ENCODE data around the gene CCDC59. TPM values are rescaled to one million over a fixed set of nuclear protein-coding genes. Genes with fewer than 3 reads are reported as not detected.
A peak's percentile ranks its signal among the peaks of the same experiment; 100 is the strongest.
"Not testable (repeated sequence)": the region's sequence is repeated elsewhere in the genome, so short reads cannot be mapped to it uniquely, and the experiment has no call there.

Gene CCDC59
- polyA plus RNA-seq, 2 donors = 35.1 to 40.4 TPM

DNA sequence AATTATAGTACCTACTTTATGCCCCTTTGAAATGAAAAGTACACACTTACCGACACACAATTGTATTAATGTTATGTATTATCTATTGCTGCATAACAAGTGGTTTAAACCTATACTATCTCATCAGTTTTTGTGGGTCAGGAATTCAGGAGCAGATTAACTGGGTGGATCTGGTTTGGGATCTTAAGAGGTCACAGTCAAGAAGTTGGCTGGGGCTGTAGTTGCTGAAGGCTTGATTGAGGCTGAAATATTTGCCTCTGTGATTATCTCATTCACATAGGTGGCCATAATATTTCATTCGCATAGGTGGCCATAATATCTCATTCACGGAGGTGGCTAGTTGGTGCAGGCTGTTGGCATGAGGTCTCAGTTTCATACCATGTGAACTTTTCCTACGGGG is 5.8 kb upstream of the CCDC59 start:
- Histone ChIP-seq H3K4me3 (ENCODE audit: low read depth in 1 of 2, low read length in 2 of 2) (no peak overlapping the region), H3K27ac (ENCODE audit: low read depth in 2 of 2, low read length in 1 of 2) (no peak overlapping the region), H3K36me3 (ENCODE audit: control insufficient read depth in 2 of 2, insufficient read depth in 2 of 2, low read length in 1 of 2) (no peaks in the 10 kb centered on the region), H3K9me3 (ENCODE audit: control insufficient read depth in 2 of 2, insufficient read depth in 1 of 2, low read depth in 1 of 2, low read length in 1 of 2) (no peaks in the 10 kb centered on the region), H3K27me3 (ENCODE audit: control insufficient read depth in 1 of 2, insufficient read depth in 2 of 2, low read length in 2 of 2) (no peaks in the 10 kb centered on the region), H3K4me1 (ENCODE audit: control insufficient read depth in 2 of 2, insufficient read depth in 2 of 2, low read length in 1 of 2) (peaks cover 0 to 2% of the 10 kb centered on the region in 2 donors)
- 78 to 85% methylated on average over 4 of the region's 4 CpGs for WGBS, 2 donors

DNA sequence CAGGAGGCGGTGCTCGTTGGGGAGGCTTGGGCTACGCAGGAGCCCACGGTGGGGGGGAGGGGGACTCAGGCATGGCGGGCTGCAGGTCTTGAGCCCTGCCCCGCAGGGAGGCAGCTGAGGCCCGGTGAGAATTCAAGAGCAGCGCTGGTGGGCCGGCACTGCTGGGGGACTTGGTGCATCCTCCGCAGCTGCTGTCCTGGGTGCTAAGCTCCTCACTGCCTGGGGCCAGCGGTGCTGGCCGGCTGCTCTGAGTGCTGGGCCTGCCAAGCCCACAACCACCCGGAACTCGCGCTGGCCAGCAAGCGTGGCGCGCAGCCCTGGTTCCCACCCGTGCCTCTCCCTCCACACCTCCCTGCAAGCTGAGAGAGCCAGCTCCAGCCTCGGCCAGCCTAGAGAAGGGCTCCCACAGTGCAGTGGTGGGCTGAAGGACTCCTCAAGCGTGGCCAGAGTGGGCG is 3.3 kb upstream of the CCDC59 start:
- Histone ChIP-seq H3K36me3 (ENCODE audit: control insufficient read depth in 2 of 2, insufficient read depth in 2 of 2, low read length in 1 of 2) (peaks cover 0 to 2% of the 10 kb centered on the region in 2 donors), H3K27ac (ENCODE audit: low read depth in 2 of 2, low read length in 1 of 2) (no peak overlapping the region), H3K9me3 (ENCODE audit: control insufficient read depth in 2 of 2, insufficient read depth in 1 of 2, low read depth in 1 of 2, low read length in 1 of 2) (no peaks in the 10 kb centered on the region), H3K4me1 (ENCODE audit: control insufficient read depth in 2 of 2, insufficient read depth in 2 of 2, low read length in 1 of 2) (peaks cover 0 to 4% of the 10 kb centered on the region in 2 donors), H3K27me3 (ENCODE audit: control insufficient read depth in 1 of 2, insufficient read depth in 2 of 2, low read length in 2 of 2) (no peaks in the 10 kb centered on the region), H3K4me3 (ENCODE audit: low read depth in 1 of 2, low read length in 2 of 2) (no peak overlapping the region)
- 90 to 91% methylated on average over 22 of the region's 22 CpGs for WGBS, 2 donors

DNA sequence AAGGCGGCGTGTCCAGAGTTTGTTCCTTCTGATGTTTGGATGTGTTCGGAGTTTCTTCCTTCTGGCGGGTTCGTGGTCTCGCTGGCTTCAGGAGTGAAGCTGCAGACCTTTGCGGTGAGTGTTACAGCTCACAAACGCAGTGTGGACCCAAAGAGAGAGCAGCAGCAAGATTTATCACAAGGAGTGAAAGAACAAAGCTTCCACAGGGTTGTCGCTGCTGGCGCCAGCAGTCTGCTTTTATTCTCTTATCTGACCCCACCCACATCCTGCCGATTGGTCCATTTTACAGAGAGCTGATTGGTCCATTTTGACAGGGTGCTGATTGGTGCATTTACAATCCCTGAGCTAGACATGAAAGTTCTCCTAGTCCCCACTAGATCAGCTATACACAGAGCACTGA is 2.6 kb upstream of the CCDC59 start:
- not testable (repeated sequence) for H3K36me3 ChIP-seq (ENCODE audit: control insufficient read depth in 2 of 2, insufficient read depth in 2 of 2, low read length in 1 of 2); H3K4me1 ChIP-seq (ENCODE audit: control insufficient read depth in 2 of 2, insufficient read depth in 2 of 2, low read length in 1 of 2); H3K9me3 ChIP-seq (ENCODE audit: control insufficient read depth in 2 of 2, insufficient read depth in 1 of 2, low read depth in 1 of 2, low read length in 1 of 2); H3K27me3 ChIP-seq (ENCODE audit: control insufficient read depth in 1 of 2, insufficient read depth in 2 of 2, low read length in 2 of 2); H3K27ac ChIP-seq (ENCODE audit: low read depth in 2 of 2, low read length in 1 of 2); H3K4me3 ChIP-seq (ENCODE audit: low read depth in 1 of 2, low read length in 2 of 2)
- 97% methylated on average over 11 of the region's 11 CpGs for WGBS, 2 donors

DNA sequence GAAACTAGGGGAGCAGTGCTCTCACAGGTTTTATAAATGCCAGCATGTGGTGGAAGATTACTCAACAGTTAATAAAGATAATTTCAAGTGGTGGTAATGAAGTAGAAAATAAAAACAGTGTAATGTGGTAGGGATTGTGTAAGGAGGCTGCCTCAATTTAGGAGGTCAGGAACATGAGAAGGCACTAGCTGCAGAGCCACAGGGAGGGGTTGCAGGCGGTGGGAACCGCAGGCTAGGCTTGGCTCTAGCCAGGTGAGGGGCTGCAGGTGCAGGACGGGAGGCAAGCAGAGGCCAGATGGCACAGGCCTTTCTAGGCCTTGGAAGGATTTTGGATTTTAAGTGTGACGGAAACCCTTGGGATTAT is 910 bp upstream of the CCDC59 start:
- peaks cover 0 to 4% of the 10 kb centered on the region in 2 donors for H3K4me1 ChIP-seq (ENCODE audit: control insufficient read depth in 2 of 2, insufficient read depth in 2 of 2, low read length in 1 of 2)
- H3K27me3 ChIP-seq (ENCODE audit: control insufficient read depth in 1 of 2, insufficient read depth in 2 of 2, low read length in 2 of 2) = no peaks in the 10 kb centered on the region
- peak overlapping the region; percentile 48 to 100 for H3K4me3 ChIP-seq (ENCODE audit: low read depth in 1 of 2, low read length in 2 of 2)
- WGBS, 2 donors = 9 to 17% methylated on average over 4 of the region's 4 CpGs
- peaks cover 2% of the 10 kb centered on the region in 2 donors for H3K36me3 ChIP-seq (ENCODE audit: control insufficient read depth in 2 of 2, insufficient read depth in 2 of 2, low read length in 1 of 2)
- H3K9me3 ChIP-seq (ENCODE audit: control insufficient read depth in 2 of 2, insufficient read depth in 1 of 2, low read depth in 1 of 2, low read length in 1 of 2) = no peaks in the 10 kb centered on the region
- H3K27ac ChIP-seq (ENCODE audit: low read depth in 2 of 2, low read length in 1 of 2) = peak overlapping the region; percentile 71 to 96

DNA sequence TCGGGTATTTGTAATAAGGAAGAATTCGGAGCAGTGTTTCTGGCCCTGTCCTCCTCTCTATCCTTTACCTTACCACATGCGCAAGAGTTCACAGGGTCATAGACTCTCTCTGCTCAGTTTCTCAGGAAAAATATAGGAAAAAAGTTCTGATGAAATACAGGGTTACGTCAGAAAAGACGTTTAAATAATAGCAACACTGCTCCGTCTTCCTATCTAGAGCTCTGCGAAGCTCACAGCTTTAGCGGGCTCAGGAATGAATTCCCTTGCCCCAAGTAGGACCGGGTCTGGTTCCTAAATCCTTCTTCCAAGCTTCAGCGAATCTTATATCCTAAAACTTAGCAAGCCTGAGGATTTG is 365 bp downstream of the CCDC59 start:
- 1% methylated on average over 10 of the region's 10 CpGs for WGBS, 2 donors
- Histone ChIP-seq H3K4me1 (ENCODE audit: control insufficient read depth in 2 of 2, insufficient read depth in 2 of 2, low read length in 1 of 2) (peaks cover 0 to 4% of the 10 kb centered on the region in 2 donors), H3K9me3 (ENCODE audit: control insufficient read depth in 2 of 2, insufficient read depth in 1 of 2, low read depth in 1 of 2, low read length in 1 of 2) (no peaks in the 10 kb centered on the region), H3K27me3 (ENCODE audit: control insufficient read depth in 1 of 2, insufficient read depth in 2 of 2, low read length in 2 of 2) (no peaks in the 10 kb centered on the region), H3K36me3 (ENCODE audit: control insufficient read depth in 2 of 2, insufficient read depth in 2 of 2, low read length in 1 of 2) (peaks cover 2% of the 10 kb centered on the region in 2 donors), H3K27ac (ENCODE audit: low read depth in 2 of 2, low read length in 1 of 2) (peak overlapping the region; percentile 81 to 99), H3K4me3 (ENCODE audit: low read depth in 1 of 2, low read length in 2 of 2) (peak overlapping the region; percentile 78 to 100)

DNA sequence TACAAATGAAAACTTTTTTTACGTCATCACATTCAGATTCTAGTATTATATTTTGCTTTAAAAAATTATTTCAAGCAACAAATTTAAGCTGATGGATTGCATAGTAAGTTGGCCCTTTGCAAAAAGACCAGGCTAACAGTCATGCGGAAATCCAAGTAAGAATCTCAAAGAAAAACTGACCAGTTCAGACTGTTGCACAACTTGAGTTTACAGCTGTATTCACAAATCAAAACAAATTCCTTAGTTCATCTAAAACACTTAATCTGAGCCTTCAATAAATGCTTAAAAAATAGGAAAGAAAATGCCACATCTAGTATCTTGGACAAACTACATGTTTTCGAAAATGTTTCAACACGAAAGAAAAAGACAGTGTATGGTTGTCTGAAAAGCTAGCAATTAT is 847 bp downstream of the CCDC59 start:
- 41 to 46% methylated on average over 4 of the region's 4 CpGs for WGBS, 2 donors
- peaks cover 2% of the 10 kb centered on the region in 2 donors for H3K36me3 ChIP-seq (ENCODE audit: control insufficient read depth in 2 of 2, insufficient read depth in 2 of 2, low read length in 1 of 2)

DNA sequence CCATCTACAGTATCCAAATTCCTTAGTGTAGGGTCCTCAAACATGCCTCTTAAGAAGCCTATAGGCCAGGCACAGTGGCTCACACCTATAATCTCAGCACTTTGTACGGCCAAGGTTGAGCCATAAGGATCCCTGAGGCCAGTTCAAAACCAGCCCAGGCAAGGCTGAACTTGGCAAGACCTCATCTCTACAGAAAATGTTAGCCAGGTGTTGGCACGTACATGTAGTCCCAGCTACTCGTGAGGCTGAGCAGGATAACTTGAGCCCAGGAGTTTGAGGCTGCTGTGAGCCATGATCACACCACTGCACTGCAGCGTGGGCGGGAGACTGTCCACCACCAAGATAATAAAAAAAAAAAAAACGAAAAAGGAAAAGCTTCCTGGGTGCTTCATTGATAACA is 6.8 kb downstream of the CCDC59 start:
- 72 to 78% methylated on average over 6 of the region's 6 CpGs for WGBS, 2 donors
- Histone ChIP-seq H3K4me1 (ENCODE audit: control insufficient read depth in 2 of 2, insufficient read depth in 2 of 2, low read length in 1 of 2) (no peaks in the 10 kb centered on the region), H3K36me3 (ENCODE audit: control insufficient read depth in 2 of 2, insufficient read depth in 2 of 2, low read length in 1 of 2) (peaks cover 0 to 2% of the 10 kb centered on the region in 2 donors), H3K27ac (ENCODE audit: low read depth in 2 of 2, low read length in 1 of 2) (no peak overlapping the region), H3K27me3 (ENCODE audit: control insufficient read depth in 1 of 2, insufficient read depth in 2 of 2, low read length in 2 of 2) (no peaks in the 10 kb centered on the region), H3K4me3 (ENCODE audit: low read depth in 1 of 2, low read length in 2 of 2) (no peak overlapping the region), H3K9me3 (ENCODE audit: control insufficient read depth in 2 of 2, insufficient read depth in 1 of 2, low read depth in 1 of 2, low read length in 1 of 2) (no peaks in the 10 kb centered on the region)

More for the DNA sequence above, 847 bp downstream of the CCDC59 start:
- peaks cover 0 to 4% of the 10 kb centered on the region in 2 donors for H3K4me1 ChIP-seq (ENCODE audit: control insufficient read depth in 2 of 2, insufficient read depth in 2 of 2, low read length in 1 of 2)
- H3K27me3 ChIP-seq (ENCODE audit: control insufficient read depth in 1 of 2, insufficient read depth in 2 of 2, low read length in 2 of 2) = no peaks in the 10 kb centered on the region
- H3K27ac ChIP-seq (ENCODE audit: low read depth in 2 of 2, low read length in 1 of 2) = no peak overlapping the region
- peak overlapping the region in 1 of 2 donors; percentile 100 for H3K4me3 ChIP-seq (ENCODE audit: low read depth in 1 of 2, low read length in 2 of 2)
- no peaks in the 10 kb centered on the region for H3K9me3 ChIP-seq (ENCODE audit: control insufficient read depth in 2 of 2, insufficient read depth in 1 of 2, low read depth in 1 of 2, low read length in 1 of 2)

DNA sequence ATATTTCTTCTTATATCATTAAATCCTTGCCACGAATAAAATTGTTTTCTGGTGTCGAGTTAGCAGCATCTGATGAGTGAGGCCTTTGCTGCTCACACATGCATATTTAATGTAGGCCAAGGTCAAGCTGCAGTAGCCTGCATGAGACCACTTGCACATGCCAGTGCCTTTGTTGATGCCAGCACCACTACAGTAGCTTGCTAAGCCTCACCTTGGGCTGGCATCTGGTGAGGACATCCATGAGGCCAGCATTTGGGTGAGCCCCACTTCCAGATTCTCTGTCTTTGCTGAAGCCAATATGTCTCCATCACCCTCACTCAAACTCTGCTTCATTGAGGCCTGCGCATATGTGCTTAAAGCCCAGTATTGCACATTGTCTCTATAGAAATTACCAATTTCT is 8.0 kb downstream of the CCDC59 start:
- Histone ChIP-seq H3K27me3 (ENCODE audit: control insufficient read depth in 1 of 2, insufficient read depth in 2 of 2, low read length in 2 of 2) (no peaks in the 10 kb centered on the region), H3K4me1 (ENCODE audit: control insufficient read depth in 2 of 2, insufficient read depth in 2 of 2, low read length in 1 of 2) (no peaks in the 10 kb centered on the region), H3K9me3 (ENCODE audit: control insufficient read depth in 2 of 2, insufficient read depth in 1 of 2, low read depth in 1 of 2, low read length in 1 of 2) (no peaks in the 10 kb centered on the region), H3K36me3 (ENCODE audit: control insufficient read depth in 2 of 2, insufficient read depth in 2 of 2, low read length in 1 of 2) (no peaks in the 10 kb centered on the region), H3K4me3 (ENCODE audit: low read depth in 1 of 2, low read length in 2 of 2) (no peak overlapping the region), H3K27ac (ENCODE audit: low read depth in 2 of 2, low read length in 1 of 2) (no peak overlapping the region)
- 96 to 98% methylated on average over 3 of the region's 3 CpGs for WGBS, 2 donors

DNA sequence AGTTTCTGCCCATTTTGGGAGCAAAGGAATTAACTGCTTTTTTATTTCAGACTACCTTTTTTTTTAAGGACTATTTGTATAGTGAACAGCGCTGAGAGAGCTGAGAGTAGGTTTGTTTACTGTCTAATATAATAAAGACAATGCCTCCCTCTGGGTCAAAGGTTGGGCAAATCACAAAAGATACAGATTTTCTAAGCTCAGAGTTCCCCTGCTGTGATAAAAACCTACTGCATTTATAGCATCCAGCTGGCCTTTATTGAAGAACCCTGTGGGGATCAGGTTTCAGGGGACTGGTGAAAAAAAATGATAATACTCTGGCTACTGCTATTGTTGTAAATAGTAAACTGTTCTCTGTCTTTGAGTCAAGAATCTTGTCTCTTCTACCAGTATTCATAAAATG is 28.7 kb downstream of the CCDC59 start:
- Histone ChIP-seq H3K27me3 (ENCODE audit: control insufficient read depth in 1 of 2, insufficient read depth in 2 of 2, low read length in 2 of 2) (no peaks in the 10 kb centered on the region), H3K4me1 (ENCODE audit: control insufficient read depth in 2 of 2, insufficient read depth in 2 of 2, low read length in 1 of 2) (no peaks in the 10 kb centered on the region), H3K27ac (ENCODE audit: low read depth in 2 of 2, low read length in 1 of 2) (no peak overlapping the region), H3K9me3 (ENCODE audit: control insufficient read depth in 2 of 2, insufficient read depth in 1 of 2, low read depth in 1 of 2, low read length in 1 of 2) (no peaks in the 10 kb centered on the region), H3K4me3 (ENCODE audit: low read depth in 1 of 2, low read length in 2 of 2) (no peak overlapping the region), H3K36me3 (ENCODE audit: control insufficient read depth in 2 of 2, insufficient read depth in 2 of 2, low read length in 1 of 2) (no peaks in the 10 kb centered on the region)
- 20 to 24% methylated on average over 1 of the region's 1 CpG for WGBS, 2 donors

DNA sequence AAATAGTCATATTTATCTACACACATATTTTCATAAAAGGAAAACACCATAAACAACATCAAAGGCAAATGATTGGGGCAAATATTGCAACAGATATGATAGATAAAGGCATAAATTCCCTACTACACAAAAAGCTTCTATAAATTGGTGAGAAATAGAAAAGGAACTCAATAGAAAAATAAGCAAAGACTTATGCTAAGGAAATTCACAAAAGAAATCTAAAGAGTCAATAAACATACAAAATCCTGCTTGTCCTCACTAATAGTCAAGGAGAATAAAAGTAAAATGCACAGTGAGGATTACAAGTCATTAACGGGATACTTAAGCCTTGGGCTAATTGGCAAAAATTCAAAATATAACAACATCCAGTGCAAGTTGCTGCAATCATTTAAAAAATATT is 30.3 kb downstream of the CCDC59 start:
- Histone ChIP-seq H3K4me1 (ENCODE audit: control insufficient read depth in 2 of 2, insufficient read depth in 2 of 2, low read length in 1 of 2) (no peaks in the 10 kb centered on the region), H3K36me3 (ENCODE audit: control insufficient read depth in 2 of 2, insufficient read depth in 2 of 2, low read length in 1 of 2) (no peaks in the 10 kb centered on the region), H3K4me3 (ENCODE audit: low read depth in 1 of 2, low read length in 2 of 2) (no peak overlapping the region), H3K27me3 (ENCODE audit: control insufficient read depth in 1 of 2, insufficient read depth in 2 of 2, low read length in 2 of 2) (no peaks in the 10 kb centered on the region), H3K27ac (ENCODE audit: low read depth in 2 of 2, low read length in 1 of 2) (no peak overlapping the region), H3K9me3 (ENCODE audit: control insufficient read depth in 2 of 2, insufficient read depth in 1 of 2, low read depth in 1 of 2, low read length in 1 of 2) (no peaks in the 10 kb centered on the region)
- WGBS, 2 donors = 42 to 49% methylated on average over 1 of the region's 1 CpG

Measured in esophagus (tissue), 2 donors.